Cardiac fibroblast (primary cell): ENCODE results near the gene ADIRF.
A peak's percentile ranks its signal among the peaks of the same experiment; 100 is the strongest.

Experiments used
- DNase-seq, 2 donors: peaks; one replicate each; pipeline versions ENCODE4 v3.0.0 to v3.0.0-alpha.2; 2010; ENCODE audit warnings: low read depth in 2 of 2
- H3K4me3 ChIP-seq, 2 donors: replicated peaks in 1 of 2; 1 replicate in 1 of 2; 2 replicates in 1 of 2; pipeline ENCODE4 v1.5.1; 2011; ENCODE audit warnings: low read depth in 2 of 2, low read length in 2 of 2, mild to moderate bottlenecking in 2 of 2, moderate library complexity in 1 of 2
- CTCF ChIP-seq: IDR thresholded peaks from one replicate; pipeline ENCODE4 v1.5.1; 2011; ENCODE audit warnings: low read depth, mild to moderate bottlenecking, low read length, inconsistent platforms

The ADIRF gene

GRCh38 chr10:86954681-86955500 is 13.4 kb upstream of the ADIRF start:
- DNase-seq, result no peak
- TF ChIP-seq CTCF, result no peak
- H3K4me3 ChIP-seq, result no peak overlapping the region

- peak overlapping the region in 1 of 2 donors; percentile 11 for H3K4me3 ChIP-seq
- no peak for DNase-seq
- TF ChIP-seq CTCF, result no peak
Measured at GRCh38 chr10:86955501-86956194, 12.6 kb upstream of the ADIRF start.

GRCh38 chr10:86956195-86956847 is 12.0 kb upstream of the ADIRF start:
- no peak for DNase-seq
- TF ChIP-seq CTCF, result no peak
- no peak overlapping the region for H3K4me3 ChIP-seq

- H3K4me3 ChIP-seq, result no peak overlapping the region
- no peak for TF ChIP-seq CTCF
- DNase-seq, result no peak
Measured at GRCh38 chr10:86956848-86957448, 11.3 kb upstream of the ADIRF start.

GRCh38 chr10:86957471-86958115 is 10.7 kb upstream of the ADIRF start, which contains the start of gene MMRN2:
Gene MMRN2, minus strand, starts transcription at chr10:86957615. Its CDS starts 74 bp downstream, at chr10:86957541.
- no peak for TF ChIP-seq CTCF
- peak; percentile 48 to 60 for DNase-seq
- H3K4me3 ChIP-seq, result peak within 1 kb of the TSS in 1 of 2 donors; percentile 18

- DNase-seq, result peak in 1 of 2 donors; percentile 55
- H3K4me3 ChIP-seq, result peak within 1 kb of the TSS in 1 of 2 donors; percentile 18
- TF ChIP-seq CTCF, result no peak
Measured at GRCh38 chr10:86958116-86958900, 10.0 kb upstream of the ADIRF start, which contains the start of gene SNCG. Gene SNCG, plus strand, starts transcription at chr10:86958599. Its CDS starts 99 bp downstream, at chr10:86958698.
